Esophagus muscularis mucosa (tissue), 4 donors: ENCODE measurements around the gene RAE1.
"Not testable (repeated sequence)": the region's sequence is repeated elsewhere in the genome, so short reads cannot be mapped to it uniquely, and the experiment has no call there.

Experiments used
- EP300 ChIP-seq: sonication (generic); formaldehyde crosslinking; IDR thresholded peaks from one replicate; pipeline ENCODE4 v1.6.1; 2017; ENCODE audit warnings: antibody characterized with exemption
- POLR2A ChIP-seq: fragments of 450-650 bp; IDR thresholded peaks from one replicate; pipeline ENCODE4 v1.6.1; 2017; ENCODE audit warnings: antibody characterized with exemption, moderate library complexity, mild to moderate bottlenecking, low read depth
- POLR2AphosphoS5 ChIP-seq, 2 donors: sonication (generic); formaldehyde crosslinking; IDR thresholded peaks; one replicate each; pipeline ENCODE4 v1.6.1; 2017; ENCODE audit warnings: antibody characterized with exemption in 2 of 2
- TF ChIP-seq, protein P1 (sequence below), 3 experiments: fragments of 200-600 bp in 2 of 3; fragments of 450-650 bp in 1 of 3; sonication (generic) in 2 of 3; IDR thresholded peaks; one replicate each; pipeline ENCODE4 v1.5.1; 2017 to 2019; ENCODE audit warnings: antibody characterized with exemption in 3 of 3, mild to moderate bottlenecking in 2 of 3, moderate library complexity in 1 of 3

DNA sequence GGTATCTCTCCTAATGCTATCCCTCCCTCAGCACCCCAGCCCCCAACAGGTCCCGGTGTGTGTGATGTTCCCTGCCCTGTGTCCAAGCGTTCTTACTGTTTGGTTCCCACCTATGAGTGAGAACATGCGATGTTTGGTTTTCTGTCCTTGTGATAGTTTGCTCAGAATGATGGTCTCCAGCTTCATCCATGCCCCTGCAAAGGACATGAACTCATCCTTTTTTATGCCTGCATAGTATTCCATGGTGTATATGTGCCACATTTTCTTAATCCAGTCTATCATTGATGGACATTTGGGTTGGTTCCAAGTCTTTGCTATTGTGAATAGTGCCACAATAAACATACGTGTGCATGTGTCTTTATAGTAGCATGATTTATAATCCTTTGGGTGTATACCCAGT is 68.4 kb downstream of the RAE1 start:
- TF ChIP-seq, protein P1, sequence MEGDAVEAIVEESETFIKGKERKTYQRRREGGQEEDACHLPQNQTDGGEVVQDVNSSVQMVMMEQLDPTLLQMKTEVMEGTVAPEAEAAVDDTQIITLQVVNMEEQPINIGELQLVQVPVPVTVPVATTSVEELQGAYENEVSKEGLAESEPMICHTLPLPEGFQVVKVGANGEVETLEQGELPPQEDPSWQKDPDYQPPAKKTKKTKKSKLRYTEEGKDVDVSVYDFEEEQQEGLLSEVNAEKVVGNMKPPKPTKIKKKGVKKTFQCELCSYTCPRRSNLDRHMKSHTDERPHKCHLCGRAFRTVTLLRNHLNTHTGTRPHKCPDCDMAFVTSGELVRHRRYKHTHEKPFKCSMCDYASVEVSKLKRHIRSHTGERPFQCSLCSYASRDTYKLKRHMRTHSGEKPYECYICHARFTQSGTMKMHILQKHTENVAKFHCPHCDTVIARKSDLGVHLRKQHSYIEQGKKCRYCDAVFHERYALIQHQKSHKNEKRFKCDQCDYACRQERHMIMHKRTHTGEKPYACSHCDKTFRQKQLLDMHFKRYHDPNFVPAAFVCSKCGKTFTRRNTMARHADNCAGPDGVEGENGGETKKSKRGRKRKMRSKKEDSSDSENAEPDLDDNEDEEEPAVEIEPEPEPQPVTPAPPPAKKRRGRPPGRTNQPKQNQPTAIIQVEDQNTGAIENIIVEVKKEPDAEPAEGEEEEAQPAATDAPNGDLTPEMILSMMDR (IDR thresholded peaks at IDR 0.05) = not testable (repeated sequence)
- not testable (repeated sequence) for TF ChIP-seq POLR2A; EP300; POLR2AphosphoS5 (IDR thresholded peaks at IDR 0.05)
